Fibroblast of lung (primary cell): ENCODE data around the gene FHOD3. TPM values are rescaled to one million over a fixed set of nuclear protein-coding genes. Genes with fewer than 3 reads are reported as not detected.

Experiments
- DNase-seq, 2 donors: peaks; one replicate each; pipeline versions ENCODE4 v3.0.0 to v3.0.0-alpha.2; 2010; ENCODE audit warnings: low read depth in 2 of 2
- H2AFZ ChIP-seq: 2 replicates; pipeline ENCODE4 v1.5.1; 2012; ENCODE audit warnings: low read length, control low read depth, inconsistent platforms
- H3K27ac ChIP-seq: 2 replicates; pipeline ENCODE4 v1.5.1; 2011; ENCODE audit warnings: low read length, control low read depth; ENCODE audit not compliant: insufficient read depth
- H3K27me3 ChIP-seq: 2 replicates; pipeline ENCODE4 v1.5.1; 2011; ENCODE audit warnings: mild to moderate bottlenecking, low read length; ENCODE audit not compliant: control insufficient read depth, insufficient read depth
- H3K36me3 ChIP-seq: 2 replicates; pipeline ENCODE4 v1.5.1; 2011; ENCODE audit warnings: low read length; ENCODE audit not compliant: control insufficient read depth, insufficient read depth
- H3K4me1 ChIP-seq: 2 replicates; pipeline ENCODE4 v1.5.1; 2011; ENCODE audit warnings: low read length; ENCODE audit not compliant: control insufficient read depth, insufficient read depth; ENCODE audit errors: extremely low read depth
- H3K4me2 ChIP-seq: 2 replicates; pipeline ENCODE4 v1.5.1; 2011; ENCODE audit warnings: low read length, control low read depth; ENCODE audit not compliant: insufficient read depth; ENCODE audit errors: extremely low read depth
- H3K4me3 ChIP-seq, 4 experiments: fragments of 200-600 bp in 1 of 4; sonication (generic) in 1 of 4; replicated peaks in 1 of 4; 2 replicates each; pipeline ENCODE4 v1.5.1; 2011 to 2016; ENCODE audit warnings: low read length in 4 of 4, low read depth in 3 of 4, mild to moderate bottlenecking in 3 of 4, control low read depth in 2 of 4, inconsistent platforms in 1 of 4, mixed read lengths in 1 of 4; ENCODE audit not compliant: insufficient read depth in 1 of 4; ENCODE audit errors: control extremely low read depth in 1 of 4
- H3K79me2 ChIP-seq: 2 replicates; pipeline ENCODE4 v1.5.1; 2012; ENCODE audit warnings: mild to moderate bottlenecking, low read length, inconsistent platforms; ENCODE audit not compliant: control insufficient read depth, insufficient read depth
- H3K9ac ChIP-seq: 2 replicates; pipeline ENCODE4 v1.5.1; 2011; ENCODE audit warnings: mild to moderate bottlenecking, low read length, control low read depth; ENCODE audit not compliant: insufficient read depth
- H3K9me3 ChIP-seq: 2 replicates; pipeline ENCODE4 v1.5.1; 2012; ENCODE audit warnings: low read depth, low read length; ENCODE audit not compliant: control insufficient read depth, insufficient read depth
- H4K20me1 ChIP-seq: 2 replicates; pipeline ENCODE4 v1.5.1; 2011; ENCODE audit warnings: low read length; ENCODE audit not compliant: control insufficient read depth, insufficient read depth; ENCODE audit errors: extremely low read depth
- CTCF ChIP-seq, 2 donors: IDR thresholded peaks in 1 of 2; conservative IDR thresholded peaks in 1 of 2; 1 replicate in 1 of 2; 2 replicates in 1 of 2; pipeline ENCODE4 v1.5.1; 2011 to 2012; ENCODE audit warnings: low read length in 2 of 2, control low read depth in 1 of 2, inconsistent platforms in 1 of 2, low read depth in 1 of 2, mild to moderate bottlenecking in 1 of 2
- EZH2 ChIP-seq: IDR thresholded peaks from 2 replicates; pipeline ENCODE4 v1.5.1; 2012; ENCODE audit warnings: low read length, control low read depth, mild to moderate bottlenecking; ENCODE audit errors: missing control alignments
- polyA plus RNA-seq, 2 donors: library from polyadenylated mRNA; depleted of rRNA in 1 of 2; stranded (reverse) in 1 of 2; unstranded in 1 of 2; fragments of >200 nt; gene quantifications; 2 replicates each; pipeline ENCODE4 v1.2.1, GENCODE V29; 2011 to 2012; ENCODE audit warnings: missing spikeins in 1 of 2
- total RNA-seq: library from RNA; depleted of rRNA; stranded (reverse); fragments of >200 nt; gene quantifications from 2 replicates; pipeline ENCODE4 v1.2.1, GENCODE V29; 2014

FHOD3 gene
- total and polyA plus RNA-seq, 2 donors (not counting 1 experiment from before 2014, with no cell fraction given), result 16.1 to 28.2 TPM

- H3K27ac ChIP-seq, result no peak overlapping the region
- H3K4me2 ChIP-seq, result no peak overlapping the region
- no peaks in the 10 kb centered on the region for H3K4me1 ChIP-seq
- no peaks in the 10 kb centered on the region for H3K36me3 ChIP-seq
- no peaks in the 10 kb centered on the region for H3K79me2 ChIP-seq
- H4K20me1 ChIP-seq, result no peaks in the 10 kb centered on the region
- TF ChIP-seq EZH2, result no peak
- no peak for TF ChIP-seq CTCF (conservative IDR thresholded peaks at IDR 0.05 in 1 of 2, IDR thresholded peaks at IDR 0.05 in 1 of 2; ENCODE audit: low read depth in 1 of 2, low read length in 2 of 2)
- H3K27me3 ChIP-seq, result peaks cover 2% of the 10 kb centered on the region
- no peak for DNase-seq
- H3K4me3 ChIP-seq, result no peak overlapping the region
- no peak overlapping the region for H2AFZ ChIP-seq
- H3K9me3 ChIP-seq, result no peaks in the 10 kb centered on the region
- H3K9ac ChIP-seq, result no peak overlapping the region
Observed at GRCh38 chr18:36275561-36275960, 22.0 kb upstream of the FHOD3 start.

DNA sequence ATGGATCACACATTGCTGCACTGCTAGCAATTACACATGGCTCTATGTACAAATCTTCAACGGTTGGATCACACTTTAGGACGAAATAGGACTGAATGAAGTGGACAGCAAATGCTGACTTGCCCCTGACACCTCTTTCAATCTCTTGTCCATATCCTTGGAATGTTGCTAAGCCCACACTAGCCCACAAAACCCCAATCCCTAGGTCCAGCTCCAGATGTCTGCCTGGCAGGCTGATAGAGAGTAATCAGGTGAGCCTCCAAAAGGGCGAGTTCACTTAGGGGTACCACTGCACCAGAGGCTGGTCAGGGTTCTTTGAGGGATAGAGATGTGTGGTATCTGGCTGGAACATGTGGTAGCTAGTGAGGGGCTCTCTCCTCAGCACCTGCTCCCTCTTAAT lies 18.5 kb upstream of the FHOD3 start:
- H3K9ac ChIP-seq, result no peak overlapping the region
- no peaks in the 10 kb centered on the region for H3K9me3 ChIP-seq
- no peaks in the 10 kb centered on the region for H3K4me1 ChIP-seq
- DNase-seq, result no peak
- no peak overlapping the region for H3K4me2 ChIP-seq
- H3K79me2 ChIP-seq, result no peaks in the 10 kb centered on the region
- peaks cover 4% of the 10 kb centered on the region for H3K27me3 ChIP-seq
- H2AFZ ChIP-seq, result no peak overlapping the region
- no peaks in the 10 kb centered on the region for H3K36me3 ChIP-seq
- H3K27ac ChIP-seq, result no peak overlapping the region
- H3K4me3 ChIP-seq, result no peak overlapping the region
- TF ChIP-seq CTCF (conservative IDR thresholded peaks at IDR 0.05 in 1 of 2, IDR thresholded peaks at IDR 0.05 in 1 of 2; ENCODE audit: low read depth in 1 of 2, low read length in 2 of 2), result no peak
- TF ChIP-seq EZH2, result no peak
- H4K20me1 ChIP-seq, result no peaks in the 10 kb centered on the region

DNA sequence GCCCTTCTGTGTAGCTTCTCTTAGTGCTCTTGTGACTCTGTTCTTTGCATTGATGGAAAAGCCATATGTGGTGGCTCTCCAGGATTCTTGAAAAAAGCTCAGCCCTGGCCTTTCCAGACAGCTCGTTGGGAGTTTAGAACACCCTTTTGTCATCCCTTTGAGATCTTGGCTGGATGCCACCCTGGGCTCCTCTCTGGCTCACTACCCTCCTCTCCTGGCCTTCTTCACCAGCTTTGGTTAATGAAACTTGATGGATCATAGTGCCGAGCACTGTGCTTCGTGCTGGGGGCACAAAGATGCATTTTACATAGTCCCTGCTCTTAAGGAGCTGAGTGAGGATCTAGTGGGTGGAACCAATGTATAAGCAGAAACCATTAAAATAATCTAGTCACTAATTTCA lies 15.6 kb upstream of the FHOD3 start:
- no peaks in the 10 kb centered on the region for H4K20me1 ChIP-seq

More for the DNA sequence above, 15.6 kb upstream of the FHOD3 start:
- Histone ChIP-seq H3K9ac (no peak overlapping the region), H3K27me3 (peaks cover 4% of the 10 kb centered on the region), H3K4me2 (no peak overlapping the region), H3K27ac (no peak overlapping the region), H3K4me3 (no peak overlapping the region), H2AFZ (no peak overlapping the region), H3K36me3 (no peaks in the 10 kb centered on the region), H3K4me1 (no peaks in the 10 kb centered on the region), H3K9me3 (no peaks in the 10 kb centered on the region), H3K79me2 (no peaks in the 10 kb centered on the region)
- DNase-seq, result no peak
- TF ChIP-seq CTCF (conservative IDR thresholded peaks at IDR 0.05 in 1 of 2, IDR thresholded peaks at IDR 0.05 in 1 of 2; ENCODE audit: low read depth in 1 of 2, low read length in 2 of 2), result no peak
- no peak for TF ChIP-seq EZH2
